ENCODE data around the gene MBLAC2.

DNA sequence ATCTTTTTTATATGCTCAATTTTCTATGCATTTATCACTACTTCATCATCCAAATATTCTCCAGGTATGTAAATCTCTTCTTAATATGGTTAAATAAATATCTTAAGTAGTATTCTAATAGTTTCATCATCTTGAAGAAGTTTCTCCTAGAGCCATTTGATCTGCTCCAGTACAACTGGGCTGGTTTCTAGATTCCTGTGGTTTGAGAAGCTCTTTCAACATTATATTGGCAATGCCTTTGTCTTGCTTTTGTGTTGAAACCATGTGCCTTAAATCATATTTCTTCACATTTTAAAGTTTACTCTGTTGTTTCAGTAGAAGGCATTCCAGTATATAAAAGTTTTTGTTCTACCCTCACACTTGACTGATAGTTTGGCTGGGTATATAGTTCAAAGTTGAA lies 27.6 kb downstream of the MBLAC2 start:
- TF ChIP-seq GATA2 (IDR thresholded peaks at IDR 0.05; ENCODE audit: low read depth, low read length) (no peak), GATA3 (IDR thresholded peaks at IDR 0.05; ENCODE audit: low read depth, low read length) (no peak)

Data from SH-SY5Y (cell line).